ENCODE measurements around the gene EFNA5. TPM values are rescaled to one million over a fixed set of nuclear protein-coding genes. Genes with fewer than 3 reads are reported as not detected.

Gene EFNA5
- total RNA-seq, 4 donors from 2014 or later = 1.2 to 22.7 (median 9.4) TPM

DNA sequence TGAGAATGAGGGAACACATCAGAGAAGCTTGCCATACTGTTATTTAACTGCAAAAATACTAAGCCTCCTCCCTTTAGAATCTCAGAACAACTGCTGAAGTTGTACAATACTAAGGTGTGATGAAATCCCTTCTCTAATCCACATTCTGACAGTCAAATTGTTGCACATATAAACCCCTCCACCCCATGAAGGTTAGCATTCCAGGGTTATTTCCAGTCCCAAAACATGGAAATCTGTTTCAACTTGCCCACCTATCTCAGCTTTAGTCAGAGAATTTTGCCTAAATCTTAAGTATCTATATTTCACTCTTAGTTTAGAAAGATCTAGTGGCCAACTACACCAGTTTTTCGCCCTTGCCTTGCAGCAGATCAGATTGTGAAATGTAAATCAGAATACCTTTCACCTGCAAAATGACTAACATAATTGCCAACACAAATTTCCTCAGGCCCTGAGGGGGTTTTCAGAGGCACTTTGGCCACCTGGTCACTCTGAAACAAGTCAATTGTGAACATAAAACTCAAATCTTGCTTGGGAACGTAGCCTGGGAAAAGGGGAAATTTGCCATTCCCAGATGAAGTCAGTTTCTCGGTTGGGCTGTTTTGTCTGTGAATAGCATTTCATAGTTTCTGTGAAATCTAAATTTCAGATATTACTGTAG is 93.9 kb downstream of the EFNA5 start:
- no peaks in the 10 kb centered on the region for H3K36me3 ChIP-seq
- no peaks in the 10 kb centered on the region for H3K9me3 ChIP-seq
- TF ChIP-seq POLR2A (IDR thresholded peaks at IDR 0.05) = no peak
- TF ChIP-seq, protein P1, sequence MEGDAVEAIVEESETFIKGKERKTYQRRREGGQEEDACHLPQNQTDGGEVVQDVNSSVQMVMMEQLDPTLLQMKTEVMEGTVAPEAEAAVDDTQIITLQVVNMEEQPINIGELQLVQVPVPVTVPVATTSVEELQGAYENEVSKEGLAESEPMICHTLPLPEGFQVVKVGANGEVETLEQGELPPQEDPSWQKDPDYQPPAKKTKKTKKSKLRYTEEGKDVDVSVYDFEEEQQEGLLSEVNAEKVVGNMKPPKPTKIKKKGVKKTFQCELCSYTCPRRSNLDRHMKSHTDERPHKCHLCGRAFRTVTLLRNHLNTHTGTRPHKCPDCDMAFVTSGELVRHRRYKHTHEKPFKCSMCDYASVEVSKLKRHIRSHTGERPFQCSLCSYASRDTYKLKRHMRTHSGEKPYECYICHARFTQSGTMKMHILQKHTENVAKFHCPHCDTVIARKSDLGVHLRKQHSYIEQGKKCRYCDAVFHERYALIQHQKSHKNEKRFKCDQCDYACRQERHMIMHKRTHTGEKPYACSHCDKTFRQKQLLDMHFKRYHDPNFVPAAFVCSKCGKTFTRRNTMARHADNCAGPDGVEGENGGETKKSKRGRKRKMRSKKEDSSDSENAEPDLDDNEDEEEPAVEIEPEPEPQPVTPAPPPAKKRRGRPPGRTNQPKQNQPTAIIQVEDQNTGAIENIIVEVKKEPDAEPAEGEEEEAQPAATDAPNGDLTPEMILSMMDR (IDR thresholded peaks at IDR 0.05) = no peak
- no peak overlapping the region for H3K4me3 ChIP-seq
- no peaks in the 10 kb centered on the region for H3K27me3 ChIP-seq
- DNase-seq = no peak
- no peaks in the 10 kb centered on the region for H3K4me1 ChIP-seq
- H3K27ac ChIP-seq = no peak overlapping the region
- intact Hi-C loops (cut with DNase I; ENCODE audit: low total_unique reads) = no loop called here

DNA sequence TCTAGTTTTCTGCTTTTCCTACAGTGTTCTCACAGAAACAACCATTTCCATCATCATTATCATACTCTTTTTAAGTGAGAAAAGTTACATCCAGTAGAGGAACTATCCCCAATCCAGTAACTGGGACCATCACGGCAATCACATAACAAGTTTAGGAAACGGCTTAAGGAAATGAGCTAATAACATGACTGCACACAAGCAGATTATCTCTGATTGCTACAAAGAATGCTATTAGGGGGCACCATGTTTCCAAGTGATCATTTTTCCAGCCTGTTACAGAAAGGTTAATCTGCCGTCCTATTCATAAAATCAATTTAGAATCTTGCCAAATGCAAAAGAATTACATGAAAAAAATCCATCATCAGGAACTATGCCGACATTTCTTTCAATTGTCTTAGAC is 94.6 kb downstream of the EFNA5 start:
- Histone ChIP-seq H3K9me3 (no peaks in the 10 kb centered on the region), H3K27ac (no peak overlapping the region), H3K4me1 (peaks cover 0 to 3% of the 10 kb centered on the region in 2 donors), H3K27me3 (no peaks in the 10 kb centered on the region), H3K4me3 (no peak overlapping the region), H3K36me3 (no peaks in the 10 kb centered on the region)
- DNase-seq = no peak
- TF ChIP-seq, protein P1 (IDR thresholded peaks at IDR 0.05) = no peak
- no peak for TF ChIP-seq POLR2A (IDR thresholded peaks at IDR 0.05)
- intact Hi-C loops (cut with DNase I; ENCODE audit: low total_unique reads) = no loop called here

DNA sequence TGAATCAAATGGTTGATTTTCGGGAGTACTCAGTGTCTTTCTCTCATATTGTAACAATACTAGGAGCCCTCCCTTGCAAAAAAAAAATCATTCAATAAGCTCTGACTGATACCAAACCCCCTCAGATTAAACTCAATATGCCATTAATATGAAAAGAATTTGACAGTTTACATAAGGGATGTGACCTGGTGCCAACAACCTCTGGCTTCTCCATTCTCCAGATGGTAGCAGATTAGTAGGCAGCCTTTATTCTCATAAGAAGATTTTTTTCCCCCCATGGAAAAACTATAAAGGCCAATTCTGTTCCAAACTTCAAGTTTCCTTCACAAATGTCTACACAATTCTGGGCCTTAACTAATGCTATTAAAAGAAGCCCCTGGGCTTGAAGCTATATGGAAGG is 96.5 kb downstream of the EFNA5 start:
- Histone ChIP-seq H3K9me3 (no peaks in the 10 kb centered on the region), H3K27ac (no peak overlapping the region), H3K4me1 (peaks cover 0 to 3% of the 10 kb centered on the region in 2 donors), H3K27me3 (no peaks in the 10 kb centered on the region), H3K4me3 (no peak overlapping the region), H3K36me3 (no peaks in the 10 kb centered on the region)
- intact Hi-C loops (cut with DNase I; ENCODE audit: low total_unique reads) = no loop called here
- no peak for TF ChIP-seq POLR2A (IDR thresholded peaks at IDR 0.05)
- TF ChIP-seq, protein P1 (IDR thresholded peaks at IDR 0.05) = no peak
- DNase-seq = no peak

DNA sequence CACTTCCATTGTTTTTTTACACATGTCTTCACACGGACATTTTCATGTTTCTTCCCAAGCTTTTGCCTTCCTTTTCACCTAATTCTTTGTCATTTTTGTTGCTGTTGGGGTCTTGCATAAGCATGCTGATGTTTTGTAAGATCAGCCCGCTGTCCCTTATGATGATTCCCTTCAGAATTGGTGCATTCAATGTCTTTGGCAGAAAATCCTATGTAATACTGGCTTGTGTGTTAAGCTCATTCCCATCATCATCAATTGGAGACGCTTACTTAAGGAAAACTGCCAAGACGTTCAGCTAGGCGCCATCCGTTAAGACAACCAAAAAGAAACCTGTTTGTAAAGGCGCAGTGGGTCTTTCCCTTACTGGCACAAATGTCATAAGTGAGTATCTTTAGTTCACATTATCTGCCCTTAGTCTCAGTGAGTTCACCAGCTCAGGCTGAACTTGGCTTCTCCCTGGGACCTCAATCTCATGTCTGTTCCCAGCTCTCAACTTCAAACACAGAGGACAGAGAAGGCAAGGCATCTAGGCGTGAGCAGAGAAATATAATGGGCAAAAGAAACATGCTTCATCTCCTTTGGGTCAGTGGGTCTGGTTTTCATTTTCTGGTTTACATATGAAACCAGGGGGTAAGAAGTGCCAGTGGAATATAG is 97.9 kb downstream of the EFNA5 start:
- intact Hi-C loops (cut with DNase I; ENCODE audit: low total_unique reads) = no loop called here
- peaks cover 0 to 3% of the 10 kb centered on the region in 2 donors for H3K4me1 ChIP-seq
- TF ChIP-seq POLR2A (IDR thresholded peaks at IDR 0.05) = no peak
- TF ChIP-seq, protein P1 (IDR thresholded peaks at IDR 0.05) = no peak
- no peak overlapping the region for H3K4me3 ChIP-seq
- H3K9me3 ChIP-seq = no peaks in the 10 kb centered on the region
- H3K36me3 ChIP-seq = no peaks in the 10 kb centered on the region
- H3K27ac ChIP-seq = no peak overlapping the region
- H3K27me3 ChIP-seq = no peaks in the 10 kb centered on the region
- DNase-seq = no peak

All from uterus (tissue), 4 donors.